GM23338 (cell line): ENCODE results near the gene PCP2. TPM values are rescaled to one million over a fixed set of nuclear protein-coding genes. Genes with fewer than 3 reads are reported as not detected.

Experiments
- ATAC-seq: fragments of 200-7000 bp; cut with Tn5 transposase; 3 replicates; pipeline ENCODE4 v1.9.1; 2020
- DNase-seq: peaks from one replicate; pipeline ENCODE4 v3.0.0-alpha.2; 2015; ENCODE audit warnings: low spot score
- H2AFZ ChIP-seq: fragments of 200-600 bp; sonication (generic); 2 replicates; pipeline ENCODE4 v1.8.0; 2016; ENCODE audit warnings: antibody characterized with exemption, mild to moderate bottlenecking, moderate library complexity
- H3F3A ChIP-seq: fragments of 200-600 bp; sonication (generic); replicated peaks from 2 replicates; pipeline ENCODE4 v1.8.0; 2017; ENCODE audit warnings: antibody characterized with exemption, mixed run types, low read depth
- H3K27ac ChIP-seq: fragments of 200-600 bp; sonication (generic); 2 replicates; pipeline ENCODE4 v1.6.1; 2016; ENCODE audit warnings: low read depth
- H3K27me3 ChIP-seq: fragments of 200-600 bp; sonication (generic); 2 replicates; pipeline ENCODE4 v1.8.0; 2016; ENCODE audit warnings: mild to moderate bottlenecking, mixed run types, moderate library complexity; ENCODE audit not compliant: insufficient read depth
- H3K36me3 ChIP-seq: fragments of 200-600 bp; sonication (generic); 2 replicates; pipeline ENCODE4 v1.8.0; 2016; ENCODE audit warnings: mild to moderate bottlenecking; ENCODE audit not compliant: insufficient read depth
- H3K4me1 ChIP-seq: fragments of 200-600 bp; sonication (generic); 2 replicates; pipeline ENCODE4 v1.8.0; 2016; ENCODE audit warnings: mild to moderate bottlenecking, moderate library complexity; ENCODE audit not compliant: insufficient read depth
- H3K4me2 ChIP-seq: fragments of 200-600 bp; sonication (generic); 2 replicates; pipeline ENCODE4 v1.7.1; 2017; ENCODE audit warnings: mixed run types
- H3K4me3 ChIP-seq: fragments of 200-600 bp; sonication (generic); 2 replicates; pipeline ENCODE4 v1.6.1; 2016; ENCODE audit warnings: mixed run types
- H3K79me2 ChIP-seq: fragments of 200-600 bp; sonication (generic); replicated peaks from 2 replicates; pipeline ENCODE4 v1.8.0; 2017; ENCODE audit warnings: mild to moderate bottlenecking; ENCODE audit not compliant: insufficient read depth
- H3K9me2 ChIP-seq: fragments of 200-600 bp; sonication (generic); 2 replicates; pipeline ENCODE4 v1.8.0; 2017; ENCODE audit not compliant: insufficient read depth
- H4K20me1 ChIP-seq: fragments of 200-600 bp; sonication (generic); replicated peaks from 2 replicates; pipeline ENCODE4 v1.8.0; 2017; ENCODE audit warnings: mild to moderate bottlenecking; ENCODE audit not compliant: insufficient read depth
- H3K27ac Mint-ChIP-seq: 2 replicates; pipeline ENCODE4 v1.8.0; 2020; ENCODE audit warnings: inconsistent platforms, mild to moderate bottlenecking, moderate library complexity, mixed read lengths
- H3K27me3 Mint-ChIP-seq: 3 replicates; pipeline ENCODE4 v1.8.0; 2022; ENCODE audit warnings: low read depth, mild to moderate bottlenecking, moderate library complexity, mixed read lengths, inconsistent platforms; ENCODE audit not compliant: insufficient read depth, poor library complexity
- H3K36me3 Mint-ChIP-seq: 3 replicates; pipeline ENCODE4 v1.8.0; 2021; ENCODE audit warnings: low read depth, mild to moderate bottlenecking, inconsistent platforms, moderate library complexity, mixed read lengths
- H3K4me1 Mint-ChIP-seq: 3 replicates; pipeline ENCODE4 v1.8.0; 2020; ENCODE audit warnings: mild to moderate bottlenecking, inconsistent platforms, mixed read lengths
- H3K4me3 Mint-ChIP-seq: 3 replicates; pipeline ENCODE4 v1.8.0; 2021; ENCODE audit warnings: moderate library complexity, mild to moderate bottlenecking, inconsistent platforms, mixed read lengths
- H3K9me3 Mint-ChIP-seq: 3 replicates; pipeline ENCODE4 v1.8.0; 2020; ENCODE audit warnings: moderate library complexity, mild to moderate bottlenecking, inconsistent platforms, mixed read lengths
- CREB1 ChIP-seq: fragments of 250-450 bp; sonication (Bioruptor Pico); IDR thresholded peaks from 2 replicates; pipeline ENCODE4 v1.5.0; 2020; ENCODE audit warnings: low read depth, mild to moderate bottlenecking, moderate library complexity
- EZH2 ChIP-seq: fragments of 200-600 bp; sonication (generic); IDR thresholded peaks from one replicate; pipeline ENCODE4 v1.8.0; 2017; ENCODE audit warnings: antibody characterized with exemption, mild to moderate bottlenecking, low read depth; ENCODE audit not compliant: unreplicated experiment
- NANOG ChIP-seq: IDR thresholded peaks from 2 replicates; pipeline ENCODE4 v1.6.1; 2016; ENCODE audit warnings: antibody characterized with exemption, borderline replicate concordance
- POLR2AphosphoS5 ChIP-seq: IDR thresholded peaks from 2 replicates; pipeline ENCODE4 v1.6.1; 2016; ENCODE audit warnings: antibody characterized with exemption, low read depth
- REST ChIP-seq: IDR thresholded peaks from one replicate; pipeline ENCODE4 v1.6.1; 2018; ENCODE audit warnings: antibody characterized with exemption; ENCODE audit not compliant: unreplicated experiment
- STAT1 ChIP-seq: IDR thresholded peaks from one replicate; pipeline ENCODE4 v1.6.1; 2016; ENCODE audit warnings: antibody characterized with exemption; ENCODE audit not compliant: unreplicated experiment
- ZNF331 ChIP-seq: fragments of 250-450 bp; sonication (Bioruptor Pico); IDR thresholded peaks from 2 replicates; pipeline ENCODE4 v1.5.0; 2020; ENCODE audit warnings: low read depth, mild to moderate bottlenecking, moderate library complexity
- ZNF462 ChIP-seq: fragments of 250-450 bp; sonication (Bioruptor Pico); IDR thresholded peaks from 2 replicates; pipeline ENCODE4 v1.5.0; 2020; ENCODE audit warnings: mild to moderate bottlenecking, moderate library complexity
- polyA plus RNA-seq: library from polyadenylated mRNA; unstranded; fragments of >200 nt; fragmentation: Nextera tagmentation; extraction: Ambion mirVana; gene quantifications from 2 replicates; pipeline ENCODE4 v1.2.1, GENCODE V29; 2016
- total RNA-seq: library from RNA; depleted of rRNA; stranded (reverse); fragments of >200 nt; shearing (Covaris generic); gene quantifications from 2 replicates; pipeline ENCODE4 v1.2.3, GENCODE V29; 2014
- TF ChIP-seq, protein P1 (sequence below), 2 experiments: fragments of 200-600 bp in 1 of 2; sonication (generic) in 1 of 2; conservative IDR thresholded peaks; 2 replicates each; pipeline versions ENCODE4 v1.5.1 to v1.6.1; 2016 to 2017; ENCODE audit warnings: antibody characterized with exemption in 2 of 2, low read depth in 2 of 2, mild to moderate bottlenecking in 2 of 2, moderate library complexity in 1 of 2

The PCP2 gene
- total and polyA plus RNA-seq, 2 experiments from 2014 or later, result not detected

DNA sequence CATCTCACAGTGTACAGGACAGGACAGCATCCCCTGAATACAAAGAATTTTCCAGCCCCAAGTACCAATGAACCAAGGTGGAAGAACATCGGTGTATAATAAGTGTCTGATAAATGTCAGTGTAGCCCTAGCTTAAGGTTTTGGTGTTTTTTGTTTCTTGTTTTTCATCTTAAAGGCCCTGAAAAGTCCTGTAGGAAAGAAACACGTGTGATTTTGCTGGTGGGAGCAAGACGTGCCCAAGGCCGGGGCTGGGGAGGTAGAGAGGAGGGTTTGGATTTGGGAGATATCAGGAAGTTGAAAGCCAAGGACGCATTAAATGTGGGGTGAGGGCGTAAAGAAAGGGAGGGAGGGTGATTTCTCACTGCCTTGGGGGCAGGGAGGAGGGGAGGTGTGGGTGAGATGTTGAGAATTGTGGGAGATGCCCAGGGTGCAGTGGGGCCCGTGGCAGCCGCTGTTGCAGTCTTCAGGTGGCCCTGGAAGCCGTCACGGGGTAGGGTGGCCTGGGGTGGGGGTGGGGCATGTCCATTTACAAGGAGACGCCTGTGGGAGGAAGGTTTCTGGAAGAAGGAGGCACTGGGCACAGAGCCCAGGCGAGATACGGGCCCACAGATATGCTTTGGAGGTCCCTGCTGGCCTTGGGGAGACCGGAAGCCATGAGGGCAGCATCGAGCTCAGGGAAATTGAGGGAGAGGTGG lies 31.1 kb downstream of the PCP2 start:
- Mint-ChIP-seq H3K27ac (peak overlapping the region; percentile 80; the same call in 1 of the 2 replicates), H3K9me3 (peaks cover 3% of the 10 kb centered on the region; the same call in 2 of the 3 replicates), H3K27me3 (peaks cover 21% of the 10 kb centered on the region), H3K4me1 (peaks cover 26% of the 10 kb centered on the region), H3K36me3 (peaks cover 15% of the 10 kb centered on the region; the same call in 2 of the 3 replicates), H3K4me3 (no peak overlapping the region)
- Histone ChIP-seq H4K20me1 (peaks cover 23% of the 10 kb centered on the region), H3K4me1 (peaks cover 12% of the 10 kb centered on the region), H3K36me3 (no peaks in the 10 kb centered on the region), H3F3A (0 out of 2 replicates have a peak, but pooled peaks cover under 1% of the 10 kb centered on the region), H3K27me3 (no peaks in the 10 kb centered on the region), H3K4me2 (peak overlapping the region; percentile 38; the same call in 1 of the 2 replicates), H3K27ac (no peak overlapping the region), H3K9me2 (no peaks in the 10 kb centered on the region), H2AFZ (no peak overlapping the region), H3K4me3 (no peak overlapping the region), H3K79me2 (peaks cover 31% of the 10 kb centered on the region)
- TF ChIP-seq NANOG, result no peak
- no peak for TF ChIP-seq POLR2AphosphoS5
- no peak for TF ChIP-seq CREB1 (CRISPR knock-in tag)
- TF ChIP-seq, protein P1, sequence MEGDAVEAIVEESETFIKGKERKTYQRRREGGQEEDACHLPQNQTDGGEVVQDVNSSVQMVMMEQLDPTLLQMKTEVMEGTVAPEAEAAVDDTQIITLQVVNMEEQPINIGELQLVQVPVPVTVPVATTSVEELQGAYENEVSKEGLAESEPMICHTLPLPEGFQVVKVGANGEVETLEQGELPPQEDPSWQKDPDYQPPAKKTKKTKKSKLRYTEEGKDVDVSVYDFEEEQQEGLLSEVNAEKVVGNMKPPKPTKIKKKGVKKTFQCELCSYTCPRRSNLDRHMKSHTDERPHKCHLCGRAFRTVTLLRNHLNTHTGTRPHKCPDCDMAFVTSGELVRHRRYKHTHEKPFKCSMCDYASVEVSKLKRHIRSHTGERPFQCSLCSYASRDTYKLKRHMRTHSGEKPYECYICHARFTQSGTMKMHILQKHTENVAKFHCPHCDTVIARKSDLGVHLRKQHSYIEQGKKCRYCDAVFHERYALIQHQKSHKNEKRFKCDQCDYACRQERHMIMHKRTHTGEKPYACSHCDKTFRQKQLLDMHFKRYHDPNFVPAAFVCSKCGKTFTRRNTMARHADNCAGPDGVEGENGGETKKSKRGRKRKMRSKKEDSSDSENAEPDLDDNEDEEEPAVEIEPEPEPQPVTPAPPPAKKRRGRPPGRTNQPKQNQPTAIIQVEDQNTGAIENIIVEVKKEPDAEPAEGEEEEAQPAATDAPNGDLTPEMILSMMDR (conservative IDR thresholded peaks at IDR 0.05; ENCODE audit: low read depth in 2 of 2), result no peak
- TF ChIP-seq EZH2, result no peak
- no peak for TF ChIP-seq ZNF331 (CRISPR knock-in tag)
- no peak for TF ChIP-seq REST
- TF ChIP-seq STAT1, result no peak
- TF ChIP-seq ZNF462 (CRISPR knock-in tag), result no peak
- ATAC-seq, result no peak
- no peak for DNase-seq
